Measurements from ENCODE around the gene LMNTD2.

GRCh38 chr11:558503-558902 is 2.0 kb downstream of the LMNTD2 start:
- TF ChIP-seq, protein P1, sequence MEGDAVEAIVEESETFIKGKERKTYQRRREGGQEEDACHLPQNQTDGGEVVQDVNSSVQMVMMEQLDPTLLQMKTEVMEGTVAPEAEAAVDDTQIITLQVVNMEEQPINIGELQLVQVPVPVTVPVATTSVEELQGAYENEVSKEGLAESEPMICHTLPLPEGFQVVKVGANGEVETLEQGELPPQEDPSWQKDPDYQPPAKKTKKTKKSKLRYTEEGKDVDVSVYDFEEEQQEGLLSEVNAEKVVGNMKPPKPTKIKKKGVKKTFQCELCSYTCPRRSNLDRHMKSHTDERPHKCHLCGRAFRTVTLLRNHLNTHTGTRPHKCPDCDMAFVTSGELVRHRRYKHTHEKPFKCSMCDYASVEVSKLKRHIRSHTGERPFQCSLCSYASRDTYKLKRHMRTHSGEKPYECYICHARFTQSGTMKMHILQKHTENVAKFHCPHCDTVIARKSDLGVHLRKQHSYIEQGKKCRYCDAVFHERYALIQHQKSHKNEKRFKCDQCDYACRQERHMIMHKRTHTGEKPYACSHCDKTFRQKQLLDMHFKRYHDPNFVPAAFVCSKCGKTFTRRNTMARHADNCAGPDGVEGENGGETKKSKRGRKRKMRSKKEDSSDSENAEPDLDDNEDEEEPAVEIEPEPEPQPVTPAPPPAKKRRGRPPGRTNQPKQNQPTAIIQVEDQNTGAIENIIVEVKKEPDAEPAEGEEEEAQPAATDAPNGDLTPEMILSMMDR (IDR thresholded peaks at IDR 0.05) = no peak
- no peak for TF ChIP-seq ZFX (IDR thresholded peaks at IDR 0.05; ENCODE audit: borderline replicate concordance)
